GM19025 (cell line): ENCODE results near the gene GPC6.

Experiments used
- ATAC-seq: cut with Tn5 transposase; IDR thresholded peaks from one replicate; pipeline ENCODE4 v1.9.1; 2021; ENCODE audit warnings: mild to moderate bottlenecking, low read depth, moderate library complexity; ENCODE audit not compliant: unreplicated experiment

GPC6 gene

GRCh38 chr13:93653776-93654175, 427.2 kb downstream of the GPC6 start:
- no peak for ATAC-seq

DNA sequence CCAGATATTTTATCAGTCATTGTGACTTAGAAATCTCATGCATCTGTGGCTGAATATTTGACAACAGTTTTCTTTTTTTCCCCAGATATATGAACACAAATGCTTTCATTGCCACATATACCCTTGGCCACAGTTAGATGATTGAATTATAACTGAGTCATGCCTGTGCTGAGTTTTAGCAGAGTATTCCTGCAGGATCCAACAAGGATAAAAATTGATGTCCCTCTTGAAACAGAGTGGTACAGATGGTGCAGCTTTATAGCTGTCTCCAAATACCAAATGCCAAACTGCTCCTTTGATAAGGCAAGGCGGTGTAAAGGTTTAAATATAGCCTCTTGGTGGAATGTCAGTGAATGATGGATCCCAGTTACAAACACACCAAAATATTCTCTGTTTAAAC, 428.5 kb downstream of the GPC6 start:
- no peak for ATAC-seq

- ATAC-seq, result no peak
Observed at GRCh38 chr13:93660391-93661063, 433.9 kb downstream of the GPC6 start.

DNA sequence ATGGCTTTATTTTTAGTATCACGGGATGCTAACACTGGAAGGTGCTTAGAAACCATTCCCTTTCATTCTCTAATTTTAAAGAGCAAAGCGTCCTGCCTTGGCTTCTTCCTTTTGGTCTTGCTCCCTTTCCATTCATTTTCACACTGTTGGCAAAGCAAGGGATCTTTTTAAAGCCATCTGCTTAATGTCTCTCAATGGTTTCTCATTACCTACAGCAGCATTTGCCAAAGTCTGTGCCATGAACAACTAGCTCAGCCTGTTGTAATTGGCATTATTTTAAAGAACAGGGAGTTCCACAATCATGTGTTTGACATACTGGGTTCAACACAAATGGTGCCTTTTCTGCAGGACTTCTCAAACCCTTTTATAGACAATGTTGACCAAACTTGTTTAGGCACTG, 444.3 kb downstream of the GPC6 start:
- no peak for ATAC-seq

DNA sequence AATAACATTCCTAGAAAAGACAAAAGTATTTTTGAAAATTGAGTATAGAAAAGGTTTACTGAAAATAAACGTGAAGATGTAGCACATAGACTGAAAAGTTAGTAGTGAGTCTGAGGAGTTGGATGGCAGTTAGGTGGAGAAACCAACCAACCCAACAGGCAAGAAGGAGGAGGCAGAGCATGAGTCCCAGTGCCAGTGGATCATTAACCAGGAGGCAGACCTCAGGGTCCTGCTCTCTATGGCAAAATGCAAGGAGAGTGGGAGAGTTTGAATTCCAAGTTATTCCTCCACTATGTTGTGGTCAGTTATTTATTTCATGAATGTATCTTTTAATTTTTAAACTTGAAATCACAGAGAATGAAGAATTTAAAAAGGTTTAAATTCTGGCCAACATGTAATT, 446.4 kb downstream of the GPC6 start:
- ATAC-seq, result no peak

DNA sequence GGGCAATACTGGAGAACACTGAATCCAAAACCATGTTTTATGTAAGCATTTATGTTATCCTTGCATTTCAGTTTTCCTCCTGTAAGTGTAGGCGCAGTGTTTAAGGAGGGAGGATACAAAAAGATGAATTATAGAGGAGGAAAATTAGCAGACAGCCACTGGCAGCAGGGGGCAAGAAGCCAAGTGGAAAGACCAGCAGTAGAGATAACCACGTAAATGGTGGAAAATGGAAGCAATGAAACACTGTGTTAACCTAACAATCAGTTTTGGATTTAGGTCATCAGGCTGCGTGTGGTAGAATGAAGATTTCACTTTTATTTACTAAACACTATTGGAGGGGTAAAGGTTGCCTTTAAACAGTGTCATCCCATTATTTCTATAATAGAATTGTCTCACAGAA, 447.3 kb downstream of the GPC6 start:
- ATAC-seq, result no peak

DNA sequence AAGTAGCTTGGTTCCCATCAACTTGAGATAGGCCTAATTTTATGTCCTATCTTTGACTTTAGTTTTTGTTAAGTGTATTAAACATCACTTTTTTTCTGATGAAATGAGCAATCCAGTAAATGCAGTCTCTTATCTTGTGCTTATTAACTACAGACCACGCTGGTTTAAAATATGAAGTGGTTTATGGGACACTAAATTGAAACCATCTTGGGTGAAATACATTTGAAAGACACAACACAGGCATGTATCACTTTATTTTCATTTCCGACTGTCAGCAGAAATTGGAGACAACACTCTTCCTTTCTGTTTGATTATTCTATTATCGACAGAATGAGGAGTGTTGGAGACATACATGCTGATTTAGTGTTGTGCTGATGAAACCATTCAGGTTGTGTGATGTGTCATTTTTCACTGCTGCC, 447.7 kb downstream of the GPC6 start:
- ATAC-seq, result no peak

GRCh38 chr13:93680329-93680728, 453.7 kb downstream of the GPC6 start:
- ATAC-seq, result no peak

DNA sequence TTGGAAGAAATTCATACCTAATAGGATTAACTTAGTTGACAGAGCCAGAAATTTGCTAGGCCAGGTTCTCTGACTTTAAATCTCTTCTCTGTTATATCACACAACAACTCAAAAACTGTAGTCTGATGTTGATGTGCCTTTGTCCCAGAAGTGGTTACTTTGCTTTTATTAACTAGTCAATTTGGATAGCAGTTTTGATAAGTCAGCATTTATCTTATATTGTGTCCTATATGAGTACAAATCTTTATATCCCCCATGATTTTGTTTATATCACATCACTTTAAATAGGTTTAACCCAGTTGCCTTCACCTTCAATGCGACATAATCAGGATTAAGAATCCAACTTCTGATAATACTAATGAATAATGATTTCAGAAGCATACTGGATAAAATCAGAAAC, 459.3 kb downstream of the GPC6 start:
- ATAC-seq, result no peak

DNA sequence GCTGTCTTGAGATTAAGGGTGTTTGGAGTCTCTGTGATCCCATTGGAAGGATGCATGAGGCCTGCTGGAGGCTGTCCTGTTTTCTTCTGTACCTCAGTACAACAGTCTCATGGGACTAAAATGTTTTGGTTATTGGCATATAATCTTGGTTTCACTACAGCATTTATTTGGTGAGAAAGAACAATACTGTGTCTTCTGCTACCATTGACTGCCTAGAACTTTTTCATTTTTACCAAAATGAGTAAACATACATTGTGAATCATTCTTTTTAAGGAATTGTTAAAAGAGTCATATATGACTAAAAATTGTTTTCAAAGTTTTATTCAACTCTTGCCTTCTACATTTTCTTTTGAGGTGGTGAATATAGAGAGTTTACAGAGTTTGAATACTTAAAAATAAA, 459.8 kb downstream of the GPC6 start:
- no peak for ATAC-seq

DNA sequence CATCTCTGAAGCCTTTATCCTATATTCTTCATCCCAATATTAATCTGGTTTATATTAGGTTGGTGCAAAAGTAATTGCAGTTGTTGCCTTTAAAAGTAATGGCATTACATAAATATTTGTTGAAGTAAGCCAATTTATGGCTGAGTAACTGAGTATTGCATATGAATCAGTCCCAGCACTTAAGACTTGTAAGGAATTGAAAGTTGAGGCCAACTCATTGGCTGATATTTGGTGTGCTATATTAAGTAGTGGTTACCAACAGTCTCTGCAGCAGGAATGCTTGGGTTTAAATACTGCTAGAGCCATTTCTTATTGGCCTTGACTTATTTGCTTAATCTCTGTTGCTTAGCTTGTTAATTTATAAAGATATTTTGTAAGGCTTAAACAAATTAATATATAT, 460.7 kb downstream of the GPC6 start:
- no peak for ATAC-seq

GRCh38 chr13:93689333-93689732, 462.7 kb downstream of the GPC6 start:
- no peak for ATAC-seq

DNA sequence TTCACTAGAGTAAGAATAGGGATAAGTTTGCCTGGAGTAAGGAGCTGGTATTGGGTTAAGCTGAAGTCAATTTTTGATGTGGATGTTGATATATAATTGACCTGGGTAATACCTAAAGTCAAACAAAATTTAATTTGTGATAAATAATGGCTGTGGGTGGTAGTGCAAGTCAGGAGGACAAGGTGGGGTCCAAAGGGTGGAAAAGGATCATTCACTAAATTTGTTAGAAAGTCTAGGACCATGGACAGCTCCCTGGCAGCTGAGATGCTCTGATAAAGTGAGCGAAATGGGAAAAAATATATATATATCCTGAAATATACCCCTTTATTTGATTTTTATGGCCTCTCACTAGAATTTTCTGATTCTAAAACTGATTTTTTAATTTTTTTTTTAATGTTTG, 463.5 kb downstream of the GPC6 start:
- no peak for ATAC-seq

GRCh38 chr13:93698016-93698613, 471.5 kb downstream of the GPC6 start:
- no peak for ATAC-seq

DNA sequence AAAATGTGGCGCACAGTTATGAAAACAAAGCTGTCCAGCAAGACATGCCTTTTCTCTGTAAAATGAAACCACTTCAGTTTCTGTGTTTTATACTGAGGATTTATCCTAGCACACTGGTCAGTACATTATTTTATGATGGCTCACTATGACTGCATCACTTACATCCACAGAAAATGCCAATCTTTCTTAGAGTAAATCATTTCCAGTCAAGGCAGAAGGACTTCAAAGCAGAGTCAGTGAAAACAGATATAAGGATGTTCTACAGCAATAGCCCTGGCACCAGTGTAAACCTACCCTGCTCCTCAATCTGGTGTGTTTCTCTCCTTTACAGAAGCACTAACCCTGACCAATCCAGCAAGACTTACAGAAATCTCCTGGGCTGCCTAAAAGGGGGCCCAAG, 473.5 kb downstream of the GPC6 start:
- ATAC-seq, result no peak

DNA sequence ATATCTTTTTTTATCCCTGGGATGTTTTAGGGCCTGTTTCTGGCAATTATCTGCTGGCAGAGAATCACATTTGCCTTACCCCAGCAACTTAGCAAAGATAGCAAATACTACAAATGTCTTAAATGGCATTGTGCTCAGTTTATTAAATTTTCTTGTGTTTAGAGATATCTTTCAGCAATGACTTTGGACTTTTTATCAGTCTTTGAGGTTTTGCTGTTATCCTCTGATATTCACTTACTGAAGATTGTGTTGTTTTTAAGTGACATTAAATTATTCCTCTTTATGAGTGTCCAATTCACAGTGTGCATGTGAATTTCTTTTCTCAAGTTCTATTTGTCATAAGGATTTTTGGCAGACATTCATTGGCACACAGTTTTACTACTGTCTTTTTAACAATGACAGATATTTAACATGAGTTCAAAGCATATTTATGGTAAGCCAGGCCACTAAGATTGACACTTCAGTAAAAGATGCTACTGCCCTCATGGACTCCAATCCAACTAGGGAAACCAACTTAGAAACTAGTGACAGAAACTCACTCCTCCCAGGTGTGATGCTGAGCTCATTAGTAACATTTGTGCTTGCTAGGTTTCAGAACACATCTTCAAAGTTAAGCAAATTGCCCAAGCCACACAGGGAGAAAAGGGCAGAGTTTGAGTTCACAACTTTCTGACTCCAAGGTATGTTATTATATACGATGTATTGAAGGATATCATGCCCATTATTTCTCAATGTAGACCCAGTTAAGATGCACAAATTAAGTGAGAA, 481.9 kb downstream of the GPC6 start:
- no peak for ATAC-seq

DNA sequence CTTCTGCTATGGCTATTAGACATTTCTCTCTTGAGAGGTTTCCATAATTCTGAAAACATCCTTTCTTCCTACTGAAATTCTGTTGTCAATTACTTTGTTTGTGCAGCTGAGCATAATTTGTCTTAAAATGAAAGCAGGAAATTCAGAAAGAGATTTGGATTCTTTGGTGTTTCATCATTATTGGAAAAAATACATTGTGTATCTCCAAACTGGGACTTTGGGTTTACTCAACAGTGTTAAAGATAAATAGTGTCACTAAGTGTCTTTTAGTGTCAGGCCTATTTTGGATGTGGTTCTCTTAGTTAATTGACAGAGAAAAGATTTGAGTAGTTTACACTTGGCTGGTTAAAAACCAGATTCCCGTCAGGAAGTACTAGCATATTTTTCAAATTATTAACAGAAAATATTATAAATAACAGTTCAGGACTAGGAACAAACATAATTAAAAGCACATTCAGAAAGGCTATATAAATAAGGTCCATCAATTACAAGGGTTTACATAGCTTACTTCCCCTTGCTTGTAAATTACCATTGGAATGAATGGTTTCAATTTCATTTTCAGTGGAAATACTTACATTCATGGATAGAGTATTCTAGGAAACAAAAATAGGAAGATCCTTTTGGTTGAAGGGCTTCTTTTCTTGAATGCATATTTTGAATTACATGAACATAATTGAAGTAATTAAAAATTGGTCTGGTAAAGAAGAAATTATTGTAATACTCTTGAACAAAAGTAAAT, 483.1 kb downstream of the GPC6 start:
- no peak for ATAC-seq

- no peak for ATAC-seq
Observed at GRCh38 chr13:93714171-93714570, 487.6 kb downstream of the GPC6 start.

GRCh38 chr13:93715866-93716265, 489.3 kb downstream of the GPC6 start:
- ATAC-seq, result no peak

GRCh38 chr13:93716623-93717022, 490.0 kb downstream of the GPC6 start:
- no peak for ATAC-seq

GRCh38 chr13:93721483-93721882, 494.9 kb downstream of the GPC6 start:
- no peak for ATAC-seq
